ENCODE measurements around the gene AFF3.

AFF3 gene

DNA sequence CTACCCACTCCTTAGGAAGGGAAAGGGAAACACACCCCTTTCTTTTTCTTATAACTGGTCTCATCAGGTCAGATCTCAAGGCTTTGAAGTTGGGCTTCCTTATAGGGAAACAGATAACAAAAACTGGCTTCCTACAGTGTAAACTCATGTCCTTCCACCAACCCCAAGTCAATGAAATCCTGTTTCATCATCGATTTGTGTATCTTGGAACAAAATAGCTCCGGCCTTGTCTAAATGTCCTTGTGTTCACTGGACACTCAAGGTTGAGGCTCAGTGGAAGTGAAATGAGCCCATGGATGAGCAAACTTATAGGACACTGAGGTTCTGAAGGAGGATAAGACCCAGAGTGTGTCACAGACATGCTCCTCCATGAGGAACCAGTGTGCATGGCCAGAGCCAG, 496.4 kb downstream of the AFF3 start:
- DNase-seq (ENCODE audit: extremely low spot score): no peak
- TF ChIP-seq SP1 (IDR thresholded peaks at IDR 0.05) (no peak), ELF4 (IDR thresholded peaks at IDR 0.05) (no peak), BHLHE40 (IDR thresholded peaks at IDR 0.05; ENCODE audit: borderline replicate concordance) (no peak)
- POLR2A ChIA-PET: no interaction called here
- CTCF ChIA-PET: no interaction called here

DNA sequence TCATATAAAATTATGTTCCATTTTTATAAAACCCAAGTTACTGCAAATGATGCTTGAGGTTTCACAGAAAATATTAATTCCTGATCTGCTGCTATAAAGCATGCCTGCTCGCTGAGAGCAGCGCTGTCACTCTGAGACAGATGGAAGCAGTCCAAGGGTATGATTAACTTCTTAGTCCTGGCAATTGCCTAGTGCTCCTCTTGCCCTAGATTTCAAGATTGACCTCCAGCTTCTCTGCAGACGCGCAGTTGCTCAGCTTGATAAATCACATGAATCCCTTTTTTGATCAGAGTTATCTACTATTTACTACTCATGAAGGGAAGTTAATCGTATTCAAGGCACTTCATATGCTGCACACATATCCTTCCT, 498.0 kb downstream of the AFF3 start:
- DNase-seq (ENCODE audit: extremely low spot score): no peak
- ChIA-PET CTCF (no interaction called here), POLR2A (no interaction called here)
- TF ChIP-seq BHLHE40 (IDR thresholded peaks at IDR 0.05; ENCODE audit: borderline replicate concordance) (no peak), ARNT (IDR thresholded peaks at IDR 0.05) (no peak), ZNF384 (IDR thresholded peaks at IDR 0.05) (no peak), FOXK2 (IDR thresholded peaks at IDR 0.05) (no peak), SP1 (IDR thresholded peaks at IDR 0.05) (no peak), TARDBP (IDR thresholded peaks at IDR 0.05) (no peak), NFRKB (IDR thresholded peaks at IDR 0.05) (no peak), CTBP1 (IDR thresholded peaks at IDR 0.05; ENCODE audit: borderline replicate concordance) (no peak), SUZ12 (IDR thresholded peaks at IDR 0.05) (no peak), HDGF (IDR thresholded peaks at IDR 0.05; ENCODE audit: borderline replicate concordance) (no peak), ELF4 (IDR thresholded peaks at IDR 0.05) (no peak), L3MBTL2 (conservative IDR thresholded peaks at IDR 0.05) (no peak), FOXA1 (IDR thresholded peaks at IDR 0.05) (no peak), FOXM1 (IDR thresholded peaks at IDR 0.05; ENCODE audit: borderline replicate concordance) (no peak), LEF1 (IDR thresholded peaks at IDR 0.05; ENCODE audit: borderline replicate concordance) (no peak)

GRCh38 chr2:99643787-99644418, 498.5 kb downstream of the AFF3 start:
- CTCF ChIA-PET: no interaction called here
- no peak for DNase-seq (ENCODE audit: extremely low spot score)
- TF ChIP-seq SP1 (IDR thresholded peaks at IDR 0.05): no peak
- TF ChIP-seq, protein P1, sequence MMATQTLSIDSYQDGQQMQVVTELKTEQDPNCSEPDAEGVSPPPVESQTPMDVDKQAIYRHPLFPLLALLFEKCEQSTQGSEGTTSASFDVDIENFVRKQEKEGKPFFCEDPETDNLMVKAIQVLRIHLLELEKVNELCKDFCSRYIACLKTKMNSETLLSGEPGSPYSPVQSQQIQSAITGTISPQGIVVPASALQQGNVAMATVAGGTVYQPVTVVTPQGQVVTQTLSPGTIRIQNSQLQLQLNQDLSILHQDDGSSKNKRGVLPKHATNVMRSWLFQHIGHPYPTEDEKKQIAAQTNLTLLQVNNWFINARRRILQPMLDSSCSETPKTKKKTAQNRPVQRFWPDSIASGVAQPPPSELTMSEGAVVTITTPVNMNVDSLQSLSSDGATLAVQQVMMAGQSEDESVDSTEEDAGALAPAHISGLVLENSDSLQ (IDR thresholded peaks at IDR 0.05): no peak
- no peak for TF ChIP-seq HDGF (IDR thresholded peaks at IDR 0.05; ENCODE audit: borderline replicate concordance)
- TF ChIP-seq LEF1 (IDR thresholded peaks at IDR 0.05; ENCODE audit: borderline replicate concordance): no peak
- POLR2A ChIA-PET: no interaction called here

DNA sequence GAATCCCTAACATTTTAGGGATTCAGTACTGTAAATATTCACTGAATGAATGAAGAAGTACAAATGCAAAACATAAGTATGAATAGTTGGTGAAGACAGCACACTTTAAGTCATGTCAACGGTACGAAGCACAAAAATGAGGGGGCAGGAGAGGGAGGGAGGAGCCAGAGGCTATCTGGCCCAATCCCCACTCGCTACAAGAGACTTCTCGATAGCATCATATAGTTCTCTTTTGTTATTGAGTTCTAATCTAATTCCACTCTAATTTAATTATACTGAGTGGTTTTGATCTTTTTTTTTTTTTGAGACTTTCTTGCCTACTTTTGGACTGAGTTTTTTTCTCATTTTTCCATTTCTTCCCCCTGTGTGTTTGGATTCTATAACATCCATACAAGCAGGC, 500.4 kb downstream of the AFF3 start:
- CTCF ChIA-PET: no interaction called here
- no peak for DNase-seq (ENCODE audit: extremely low spot score)
- POLR2A ChIA-PET: no interaction called here
- TF ChIP-seq ARNT (IDR thresholded peaks at IDR 0.05) (no peak), NFRKB (IDR thresholded peaks at IDR 0.05) (no peak), BHLHE40 (IDR thresholded peaks at IDR 0.05; ENCODE audit: borderline replicate concordance) (no peak), TARDBP (IDR thresholded peaks at IDR 0.05) (no peak), CTBP1 (IDR thresholded peaks at IDR 0.05; ENCODE audit: borderline replicate concordance) (no peak), LEF1 (IDR thresholded peaks at IDR 0.05; ENCODE audit: borderline replicate concordance) (no peak), FOXK2 (IDR thresholded peaks at IDR 0.05) (no peak), FOXM1 (IDR thresholded peaks at IDR 0.05; ENCODE audit: borderline replicate concordance) (no peak), SP1 (IDR thresholded peaks at IDR 0.05) (no peak), ELF4 (IDR thresholded peaks at IDR 0.05) (no peak), SUZ12 (IDR thresholded peaks at IDR 0.05) (no peak), FOXA1 (IDR thresholded peaks at IDR 0.05) (no peak), L3MBTL2 (conservative IDR thresholded peaks at IDR 0.05) (no peak), ZNF384 (IDR thresholded peaks at IDR 0.05) (no peak), HDGF (IDR thresholded peaks at IDR 0.05; ENCODE audit: borderline replicate concordance) (no peak)
- TF ChIP-seq, protein P1 (IDR thresholded peaks at IDR 0.05): no peak

DNA sequence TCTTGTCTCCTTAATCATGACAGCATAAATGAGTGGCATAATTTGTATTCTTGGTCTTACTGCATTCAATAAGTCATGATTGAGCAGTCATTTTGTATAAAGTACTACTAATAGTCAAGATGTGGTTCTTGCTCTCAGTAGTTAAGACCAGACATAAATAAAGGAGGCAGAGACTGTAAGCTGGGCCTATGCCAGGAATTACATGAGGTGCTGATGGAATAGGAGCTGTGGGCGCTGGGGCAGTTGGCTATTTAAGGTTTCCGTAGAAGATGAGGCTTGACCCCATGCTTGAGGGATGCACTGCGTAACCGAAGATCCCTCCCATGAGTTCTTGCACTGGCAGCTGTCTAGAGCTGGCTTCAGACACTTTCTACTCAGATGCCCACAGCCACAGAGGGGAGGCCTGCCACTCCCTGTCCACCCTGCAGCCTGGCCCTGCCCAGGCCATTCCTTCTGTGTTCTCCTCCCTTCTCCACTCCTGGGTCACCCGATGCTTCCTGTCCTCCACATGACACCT, 501.7 kb downstream of the AFF3 start:
- ChIA-PET POLR2A (no interaction called here), CTCF (interaction anchor here (0.6 kb wide), 1 partner anchor 31 kb away, joined by 5 read pairs; no protein-coding TSS in a partner anchor)
- no peak for TF ChIP-seq ZNF384 (IDR thresholded peaks at IDR 0.05)
- no peak for TF ChIP-seq L3MBTL2 (conservative IDR thresholded peaks at IDR 0.05)
- no peak for TF ChIP-seq BHLHE40 (IDR thresholded peaks at IDR 0.05; ENCODE audit: borderline replicate concordance)
- DNase-seq (ENCODE audit: extremely low spot score): no peak

DNA sequence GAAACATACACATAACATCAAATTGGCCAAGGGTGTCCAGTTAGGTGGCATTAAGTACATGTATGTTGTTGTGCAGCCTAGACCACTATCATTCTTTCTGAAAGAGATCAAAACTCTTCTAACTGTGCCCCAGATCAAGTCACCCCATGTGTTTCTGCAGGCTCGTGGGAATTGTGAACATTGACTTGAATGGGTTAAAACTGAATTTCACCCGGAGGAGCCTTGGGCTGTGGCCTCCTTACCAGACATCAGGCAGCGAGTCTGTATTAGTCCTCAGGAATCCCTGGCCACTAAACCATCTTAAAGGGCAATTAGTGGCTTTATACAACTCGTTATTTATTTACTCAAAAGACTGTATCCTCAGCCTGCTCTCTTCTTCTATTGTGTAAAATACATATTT, 503.6 kb downstream of the AFF3 start:
- TF ChIP-seq HDGF (IDR thresholded peaks at IDR 0.05; ENCODE audit: borderline replicate concordance): no peak
- no peak for TF ChIP-seq CTBP1 (IDR thresholded peaks at IDR 0.05; ENCODE audit: borderline replicate concordance)
- no peak for TF ChIP-seq FOXM1 (IDR thresholded peaks at IDR 0.05; ENCODE audit: borderline replicate concordance)
- TF ChIP-seq ZNF384 (IDR thresholded peaks at IDR 0.05): no peak
- no peak for TF ChIP-seq SP1 (IDR thresholded peaks at IDR 0.05)
- TF ChIP-seq LEF1 (IDR thresholded peaks at IDR 0.05; ENCODE audit: borderline replicate concordance): no peak
- no peak for TF ChIP-seq FOXK2 (IDR thresholded peaks at IDR 0.05)
- TF ChIP-seq L3MBTL2 (conservative IDR thresholded peaks at IDR 0.05): no peak
- no peak for TF ChIP-seq ARNT (IDR thresholded peaks at IDR 0.05)
- TF ChIP-seq ELF4 (IDR thresholded peaks at IDR 0.05): no peak
- TF ChIP-seq NFRKB (IDR thresholded peaks at IDR 0.05): no peak
- no peak for TF ChIP-seq TARDBP (IDR thresholded peaks at IDR 0.05)
- TF ChIP-seq, protein P1 (IDR thresholded peaks at IDR 0.05): no peak
- no peak for TF ChIP-seq FOXA1 (IDR thresholded peaks at IDR 0.05)
- no peak for TF ChIP-seq SUZ12 (IDR thresholded peaks at IDR 0.05)
- no peak for TF ChIP-seq BHLHE40 (IDR thresholded peaks at IDR 0.05; ENCODE audit: borderline replicate concordance)
- DNase-seq (ENCODE audit: extremely low spot score): no peak
- CTCF ChIA-PET: no interaction called here
- POLR2A ChIA-PET: no interaction called here

Data from HEK293T (cell line).